AG09319 (cell line): ENCODE measurements around the gene IFNL4.
"Not testable (repeated sequence)": the region's sequence is repeated elsewhere in the genome, so short reads cannot be mapped to it uniquely, and the experiment has no call there.

Source experiments
- DNase-seq: peaks from one replicate; pipeline ENCODE4 v3.0.0-alpha.2; 2010; ENCODE audit warnings: low read depth; ENCODE audit errors: extremely low read depth
- TF ChIP-seq, protein P1 (sequence below): IDR thresholded peaks from 2 replicates; pipeline ENCODE4 v1.5.1; 2011; ENCODE audit warnings: low read depth, mild to moderate bottlenecking, inconsistent platforms, low read length, moderate library complexity

IFNL4 gene

DNA sequence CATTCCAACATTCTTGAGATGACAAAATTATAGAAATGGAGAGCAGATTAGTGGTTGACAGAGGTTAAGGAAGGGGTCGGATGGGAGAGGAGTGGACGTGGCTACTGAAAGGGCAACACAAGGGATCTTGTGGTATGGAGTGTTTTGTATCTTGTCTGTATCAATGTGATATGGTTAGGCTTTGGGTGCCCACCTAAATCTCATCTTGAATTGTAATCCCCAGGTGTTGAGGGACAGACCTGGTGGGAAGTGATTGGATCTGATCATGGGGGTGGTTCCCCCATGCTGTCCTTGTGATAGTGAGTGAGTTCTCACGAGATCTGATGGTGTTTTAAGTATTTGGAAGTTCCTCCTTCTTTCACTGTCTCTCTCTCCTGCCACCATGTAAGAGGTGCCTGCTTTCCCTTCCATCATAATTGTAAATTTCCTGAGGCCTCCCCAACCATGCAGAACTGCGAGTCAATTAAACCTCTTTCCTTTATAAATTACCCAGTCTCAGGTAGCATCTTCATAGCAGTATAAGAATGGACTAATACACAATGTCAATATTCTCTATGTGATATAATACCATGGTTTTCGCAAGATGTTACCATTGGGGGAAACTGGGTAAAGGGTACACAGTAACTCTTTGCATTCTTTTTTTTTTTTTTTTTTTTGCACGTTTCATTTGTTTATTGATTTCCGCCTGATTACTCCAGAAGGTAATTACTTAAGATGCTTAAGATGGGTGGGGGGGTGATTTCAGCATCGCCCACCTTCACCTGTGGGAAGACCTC is 4.9 kb upstream of the IFNL4 start:
- TF ChIP-seq, protein P1, sequence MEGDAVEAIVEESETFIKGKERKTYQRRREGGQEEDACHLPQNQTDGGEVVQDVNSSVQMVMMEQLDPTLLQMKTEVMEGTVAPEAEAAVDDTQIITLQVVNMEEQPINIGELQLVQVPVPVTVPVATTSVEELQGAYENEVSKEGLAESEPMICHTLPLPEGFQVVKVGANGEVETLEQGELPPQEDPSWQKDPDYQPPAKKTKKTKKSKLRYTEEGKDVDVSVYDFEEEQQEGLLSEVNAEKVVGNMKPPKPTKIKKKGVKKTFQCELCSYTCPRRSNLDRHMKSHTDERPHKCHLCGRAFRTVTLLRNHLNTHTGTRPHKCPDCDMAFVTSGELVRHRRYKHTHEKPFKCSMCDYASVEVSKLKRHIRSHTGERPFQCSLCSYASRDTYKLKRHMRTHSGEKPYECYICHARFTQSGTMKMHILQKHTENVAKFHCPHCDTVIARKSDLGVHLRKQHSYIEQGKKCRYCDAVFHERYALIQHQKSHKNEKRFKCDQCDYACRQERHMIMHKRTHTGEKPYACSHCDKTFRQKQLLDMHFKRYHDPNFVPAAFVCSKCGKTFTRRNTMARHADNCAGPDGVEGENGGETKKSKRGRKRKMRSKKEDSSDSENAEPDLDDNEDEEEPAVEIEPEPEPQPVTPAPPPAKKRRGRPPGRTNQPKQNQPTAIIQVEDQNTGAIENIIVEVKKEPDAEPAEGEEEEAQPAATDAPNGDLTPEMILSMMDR, result no peak
- no peak for DNase-seq

DNA sequence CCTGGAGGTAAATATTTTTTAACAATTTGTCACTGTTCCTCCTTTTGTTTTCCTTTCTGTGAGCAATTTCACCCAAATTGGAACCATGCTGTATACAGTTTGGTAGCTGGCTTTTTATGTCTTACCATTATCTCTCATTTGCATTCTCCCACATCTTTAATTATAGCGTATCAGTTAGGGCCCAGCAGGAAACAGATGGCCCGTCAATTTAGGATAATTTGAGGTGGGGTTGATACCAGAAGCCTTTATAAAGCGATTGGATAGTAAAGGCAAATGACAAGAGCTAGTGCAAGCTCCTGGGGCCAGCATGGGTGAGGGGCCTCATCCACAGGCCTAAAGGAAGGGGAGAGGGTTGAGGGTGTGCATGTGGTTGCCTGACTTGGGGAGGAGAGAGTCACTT is 3.8 kb upstream of the IFNL4 start:
- DNase-seq, result no peak
- TF ChIP-seq, protein P1, result no peak

DNA sequence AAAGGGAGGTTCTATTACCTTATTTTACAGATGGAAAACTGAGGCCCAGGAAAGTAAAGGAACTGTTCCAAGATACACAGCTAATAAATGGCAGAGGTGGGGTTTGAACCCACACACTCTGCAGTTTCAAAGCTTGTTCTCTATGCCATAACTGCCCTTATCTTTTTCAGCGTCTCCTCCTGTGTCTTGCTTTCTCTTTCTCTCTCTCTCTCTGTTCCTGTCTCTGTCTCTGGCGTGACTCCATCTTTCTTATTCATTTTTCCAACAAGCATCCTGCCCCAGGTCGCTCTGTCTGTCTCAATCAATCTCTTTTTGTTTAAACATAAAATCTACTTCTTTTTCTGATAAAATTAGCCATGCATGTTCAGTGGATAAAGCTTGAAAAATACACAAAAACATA is 3.2 kb upstream of the IFNL4 start:
- no peak for DNase-seq
- TF ChIP-seq, protein P1, result no peak

DNA sequence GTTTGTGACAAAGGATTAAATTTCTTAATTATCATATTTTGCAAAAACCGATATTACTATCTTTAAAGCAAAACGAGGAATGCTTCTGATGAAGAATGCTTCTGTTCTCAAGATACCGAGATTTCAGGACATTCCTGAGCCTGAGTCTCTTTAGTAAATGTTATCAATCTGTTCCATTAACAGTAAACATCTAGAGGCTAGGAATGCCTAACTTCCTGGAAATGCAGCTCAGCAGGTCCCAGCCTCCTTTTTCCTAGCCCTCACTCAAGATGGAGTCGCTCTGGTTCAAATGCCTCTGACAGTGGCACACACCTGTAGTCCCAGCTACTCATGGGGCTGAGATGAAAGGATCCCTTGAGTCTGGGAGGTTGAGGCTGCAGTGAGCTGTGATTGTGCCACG is 2.4 kb upstream of the IFNL4 start:
- DNase-seq, result no peak
- TF ChIP-seq, protein P1, result no peak

DNA sequence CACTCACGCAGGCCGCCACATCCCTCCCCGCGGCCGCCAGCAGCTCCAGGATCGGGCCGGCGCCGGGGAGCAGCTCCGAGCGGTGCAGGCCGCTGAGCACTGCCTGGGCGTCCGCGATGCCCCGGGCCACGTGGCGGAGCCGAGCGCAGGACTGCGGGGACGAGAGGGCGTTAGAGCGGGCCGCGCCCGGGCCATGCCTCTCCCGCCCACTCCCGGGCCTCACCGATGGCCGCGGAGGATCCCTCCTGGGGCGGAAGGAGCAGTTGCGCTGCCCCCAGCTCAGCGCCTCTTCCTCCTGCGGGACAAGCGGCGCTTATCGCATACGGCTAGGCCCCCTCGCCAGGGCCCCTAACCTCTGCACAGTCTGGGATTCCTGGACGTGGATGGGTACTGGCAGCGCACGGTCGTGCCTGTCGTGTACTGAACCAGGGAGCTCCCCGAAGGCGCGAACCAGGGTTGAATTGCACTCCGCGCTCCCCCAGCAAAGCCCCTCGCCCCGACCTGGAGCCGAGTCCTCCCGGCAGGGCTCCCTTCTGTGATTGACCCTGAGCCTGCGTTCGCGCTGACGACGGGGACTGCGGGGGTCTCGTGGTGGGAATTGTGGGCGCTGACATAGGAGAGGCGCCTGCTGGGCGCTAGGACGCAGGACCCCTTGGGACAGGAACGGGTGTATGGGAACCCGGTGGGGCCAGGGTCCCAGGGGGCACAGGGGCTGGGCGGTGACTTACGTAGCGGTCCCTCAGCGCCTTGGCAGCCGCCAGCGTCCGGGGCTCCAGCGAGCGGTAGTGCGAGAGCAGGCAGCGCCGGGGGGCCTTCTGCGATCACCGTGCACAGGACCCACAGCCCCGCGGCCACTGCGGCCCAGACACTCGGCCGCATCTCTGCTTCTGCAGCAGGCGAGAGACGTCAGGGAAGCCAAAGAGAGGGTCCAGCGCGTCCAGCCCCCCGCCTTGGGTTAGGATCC is 673 bp downstream of the IFNL4 start:
- TF ChIP-seq, protein P1, result no peak
- DNase-seq, result no peak

DNA sequence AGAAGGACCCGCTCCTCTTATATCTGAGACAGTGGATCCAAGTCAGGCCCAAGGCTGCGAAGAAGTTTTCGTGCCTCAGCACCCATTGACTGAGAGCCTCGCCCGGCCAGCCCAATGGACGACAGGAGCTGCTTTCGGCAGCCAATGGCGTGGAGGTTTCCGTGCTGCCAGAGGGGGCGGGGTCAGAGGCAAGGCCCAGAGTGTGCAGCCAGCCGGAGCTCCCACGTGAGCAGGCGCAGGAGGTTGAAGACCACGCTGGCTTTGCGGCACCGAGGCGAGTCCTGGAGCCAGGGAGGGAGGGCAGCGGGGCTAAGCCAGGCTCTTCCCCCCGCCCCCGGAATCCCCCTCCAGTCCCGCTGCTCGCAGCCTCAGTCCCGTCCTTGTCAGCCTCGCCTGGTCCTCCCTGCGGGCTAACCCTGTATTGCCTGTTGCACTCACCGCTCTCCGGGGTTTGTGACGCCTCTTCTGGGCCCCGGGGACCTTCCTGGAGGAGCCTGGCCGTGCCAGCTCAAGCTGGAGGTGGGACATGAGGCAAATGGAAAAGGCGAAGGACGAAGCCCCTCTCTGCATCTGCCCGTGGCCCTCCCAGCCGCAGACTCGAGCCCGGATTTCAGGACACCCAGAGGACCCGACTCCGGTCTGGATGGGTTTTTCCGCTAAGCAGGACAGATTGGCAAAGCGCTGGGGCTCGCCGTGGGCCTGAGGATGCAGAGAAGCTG is 1.5 kb downstream of the IFNL4 start:
- no peak for DNase-seq
- TF ChIP-seq, protein P1, result no peak

DNA sequence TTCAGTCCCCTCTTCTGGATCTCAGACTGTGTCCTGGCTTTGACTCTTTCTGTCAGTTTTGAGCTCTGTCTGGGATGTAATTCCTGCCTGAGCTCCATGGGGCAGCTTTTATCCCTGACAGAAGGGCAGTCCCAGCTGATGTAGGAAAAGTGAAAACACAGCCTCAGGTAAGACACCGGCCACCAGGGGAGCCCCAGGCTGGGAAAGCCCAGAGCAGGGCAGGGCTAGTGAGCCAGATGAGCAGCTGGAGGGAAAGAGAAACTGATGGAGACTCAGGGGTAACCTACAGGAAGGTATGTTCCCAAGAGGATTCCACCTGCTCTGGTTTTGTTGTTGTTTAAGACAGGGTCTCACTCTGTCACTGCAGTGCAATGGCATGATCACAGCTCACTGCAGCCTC is 3.5 kb downstream of the IFNL4 start:
- DNase-seq, result not testable (repeated sequence)

DNA sequence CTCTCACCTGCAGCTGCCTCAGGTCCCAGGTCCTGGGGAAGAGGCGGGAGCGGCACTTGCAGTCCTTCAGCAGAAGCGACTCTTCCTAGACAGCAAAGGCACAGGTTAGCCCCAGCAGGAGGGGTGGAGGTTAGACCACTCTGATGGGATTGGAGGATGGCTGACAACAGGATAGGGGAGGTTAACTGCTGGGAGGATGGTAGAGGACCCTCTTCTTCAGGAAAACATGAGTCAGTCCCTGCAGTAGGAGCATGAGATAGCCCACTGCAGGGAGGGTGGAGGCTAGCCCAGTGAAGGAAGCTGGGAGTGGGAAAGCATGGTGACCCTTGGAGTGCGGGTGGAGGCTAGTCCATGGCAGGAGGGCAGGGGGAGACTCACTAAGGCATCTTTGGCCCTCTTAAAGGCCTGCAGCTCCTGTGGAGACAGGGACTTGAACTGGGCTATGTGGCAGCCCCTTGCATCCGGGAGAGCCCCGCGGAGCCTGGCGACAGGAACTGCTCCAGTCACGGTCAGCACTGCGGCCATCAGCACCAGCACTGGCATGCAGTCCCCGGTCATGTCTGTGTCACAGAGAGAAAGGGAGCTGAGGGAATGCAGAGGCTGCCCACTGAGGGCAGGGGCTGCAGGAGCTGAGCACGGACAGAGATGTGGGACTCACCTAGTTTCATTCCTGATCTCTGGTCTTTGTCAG is 4.1 kb downstream of the IFNL4 start, which contains the start of gene IFNL3:
IFNL3 (minus strand) TSS at position 597 of the 691 bp plus-strand sequence; CDS start at position 558, 39 bp downstream.
- DNase-seq, result not testable (repeated sequence)

DNA sequence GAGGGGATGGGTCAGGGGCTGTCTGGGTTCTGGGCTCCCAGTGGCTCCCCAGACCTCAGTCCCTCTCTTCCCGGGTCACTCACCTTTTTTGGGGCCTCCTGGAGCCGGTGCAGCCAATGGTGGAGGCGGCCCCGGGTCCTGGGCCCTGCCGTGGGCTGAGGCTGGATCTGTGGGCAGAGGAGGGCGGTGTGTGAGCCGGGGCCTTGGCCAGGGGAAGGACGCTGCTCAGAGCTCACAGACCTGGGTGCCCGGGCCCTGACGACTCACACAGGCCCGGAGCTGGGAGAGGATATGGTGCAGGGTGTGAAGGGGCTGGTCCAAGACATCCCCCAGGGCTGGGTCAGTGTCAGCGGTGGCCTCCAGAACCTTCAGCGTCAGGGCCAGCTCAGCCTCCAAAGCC is 4.9 kb downstream of the IFNL4 start:
- not testable (repeated sequence) for DNase-seq
